CD4-positive, CD25-positive, alpha-beta regulatory T cell (primary cell): ENCODE results near the gene FHIT. TPM values are rescaled to one million over a fixed set of nuclear protein-coding genes. Genes with fewer than 3 reads are reported as not detected.

Source experiments
- ATAC-seq, 2 donors: fragments of 150-1000 bp; cut with Tn5 transposase; one replicate each; pipeline ENCODE4 v1.10.0; 2021; ENCODE audit warnings: low read depth in 2 of 2, moderate number of reproducible peaks in 2 of 2, moderate library complexity in 1 of 2
- DNase-seq, 3 donors: peaks; one replicate each; pipeline versions ENCODE4 v3.0.0 to v3.0.0-alpha.2; 2012 to 2022; ENCODE audit warnings: mixed read lengths in 1 of 3
- H3K27ac ChIP-seq: one replicate; pipeline ENCODE4 v1.7.0; 2013; ENCODE audit warnings: mild to moderate bottlenecking, low read length; ENCODE audit not compliant: insufficient read depth, poor library complexity, severe bottlenecking
- H3K27me3 ChIP-seq: one replicate; pipeline ENCODE4 v1.7.0; 2013; ENCODE audit warnings: low read length; ENCODE audit not compliant: control insufficient read depth, insufficient read depth
- H3K36me3 ChIP-seq: one replicate; pipeline ENCODE4 v1.7.0; 2013; ENCODE audit warnings: mild to moderate bottlenecking, low read length, moderate library complexity; ENCODE audit not compliant: control insufficient read depth, insufficient read depth
- H3K4me1 ChIP-seq: 2 replicates; pipeline ENCODE4 v1.7.0; 2013; ENCODE audit warnings: mild to moderate bottlenecking, low read length; ENCODE audit not compliant: insufficient read depth, control insufficient read depth, poor library complexity, severe bottlenecking
- H3K4me3 ChIP-seq: one replicate; pipeline ENCODE4 v1.7.0; 2013; ENCODE audit warnings: low read depth, mild to moderate bottlenecking, low read length, moderate library complexity
- H3K9me3 ChIP-seq, 2 experiments: 1 replicate in 1 of 2; 2 replicates in 1 of 2; pipeline ENCODE4 v1.7.0; 2013; ENCODE audit warnings: low read length in 2 of 2, mild to moderate bottlenecking in 1 of 2, moderate library complexity in 1 of 2; ENCODE audit not compliant: control insufficient read depth in 2 of 2
- H3K27ac Mint-ChIP-seq, 3 donors: one replicate each; pipeline ENCODE4 v1.8.0; 2020 to 2022; ENCODE audit warnings: mild to moderate bottlenecking in 3 of 3, mixed read lengths in 3 of 3, moderate library complexity in 2 of 3
- H3K27me3 Mint-ChIP-seq: one replicate; pipeline ENCODE4 v1.8.0; 2022; ENCODE audit warnings: mild to moderate bottlenecking, mixed read lengths
- H3K36me3 Mint-ChIP-seq: one replicate; pipeline ENCODE4 v1.8.0; 2020; ENCODE audit warnings: mixed read lengths
- H3K4me1 Mint-ChIP-seq, 4 donors: one replicate each; pipeline ENCODE4 v1.8.0; 2020 to 2022; ENCODE audit warnings: mixed read lengths in 4 of 4, mild to moderate bottlenecking in 1 of 4
- H3K4me3 Mint-ChIP-seq, 4 donors: one replicate each; pipeline ENCODE4 v1.8.0; 2020 to 2022; ENCODE audit warnings: mild to moderate bottlenecking in 4 of 4, mixed read lengths in 4 of 4, moderate library complexity in 3 of 4
- H3K9me3 Mint-ChIP-seq, 7 donors: one replicate each; pipeline ENCODE4 v1.8.0; 2020 to 2022; ENCODE audit warnings: mixed read lengths in 7 of 7, mild to moderate bottlenecking in 3 of 7, moderate library complexity in 2 of 7
- polyA plus RNA-seq, 4 donors: library from polyadenylated mRNA; unstranded; fragments of 300-500 nt; fragmentation: Illumina TruSeq; gene quantifications; one replicate each; pipeline ENCODE4 v1.2.3, GENCODE V29; 2021
- total RNA-seq: library from RNA; stranded (reverse); gene quantifications from one replicate; pipeline ENCODE4 v1.2.3, GENCODE V29; 2022

The FHIT gene
- total and polyA plus RNA-seq, 5 donors from 2014 or later, result 7.8 to 120 (median 14.4) TPM

GRCh38 chr3:60775985-60776384 is 475.3 kb downstream of the FHIT start:
- Mint-ChIP-seq H3K36me3 (peaks cover 3% of the 10 kb centered on the region), H3K4me1 (no peaks in the 10 kb centered on the region), H3K27me3 (peaks cover 6% of the 10 kb centered on the region), H3K27ac (peak overlapping the region in 1 of 3 donors; percentile 16), H3K9me3 (peaks cover 0 to 10% (median 1%) of the 10 kb centered on the region in 7 donors), H3K4me3 (no peak overlapping the region)
- Histone ChIP-seq H3K9me3 (no peaks in the 10 kb centered on the region), H3K36me3 (no peaks in the 10 kb centered on the region), H3K4me1 (no peaks in the 10 kb centered on the region), H3K27me3 (no peaks in the 10 kb centered on the region), H3K27ac (no peak overlapping the region), H3K4me3 (no peak overlapping the region)
- ATAC-seq, result no peak
- DNase-seq, result no peak

- DNase-seq (no peak), ATAC-seq (no peak)
- Mint-ChIP-seq H3K36me3 (peaks cover 3% of the 10 kb centered on the region), H3K27ac (no peak overlapping the region), H3K9me3 (peaks cover 0 to 10% (median 1%) of the 10 kb centered on the region in 7 donors), H3K27me3 (peaks cover 6% of the 10 kb centered on the region), H3K4me1 (no peaks in the 10 kb centered on the region), H3K4me3 (no peak overlapping the region)
- H3K4me1 ChIP-seq, result no peaks in the 10 kb centered on the region
- no peaks in the 10 kb centered on the region for H3K36me3 ChIP-seq
- H3K4me3 ChIP-seq, result no peak overlapping the region
- no peaks in the 10 kb centered on the region for H3K9me3 ChIP-seq
- no peaks in the 10 kb centered on the region for H3K27me3 ChIP-seq
- H3K27ac ChIP-seq, result no peak overlapping the region
Measured at GRCh38 chr3:60774617-60775016, 476.6 kb downstream of the FHIT start.

GRCh38 chr3:60772584-60772983 is 478.7 kb downstream of the FHIT start:
- Mint-ChIP-seq H3K9me3 (peaks cover 0 to 10% (median 1%) of the 10 kb centered on the region in 7 donors), H3K27me3 (peaks cover 6% of the 10 kb centered on the region), H3K4me3 (no peak overlapping the region), H3K36me3 (peaks cover 3% of the 10 kb centered on the region), H3K27ac (no peak overlapping the region), H3K4me1 (no peaks in the 10 kb centered on the region)
- Histone ChIP-seq H3K27me3 (no peaks in the 10 kb centered on the region), H3K9me3 (no peaks in the 10 kb centered on the region), H3K27ac (no peak overlapping the region), H3K4me1 (no peaks in the 10 kb centered on the region), H3K36me3 (no peaks in the 10 kb centered on the region), H3K4me3 (no peak overlapping the region)
- ATAC-seq (no peak), DNase-seq (no peak)

GRCh38 chr3:60771766-60772165 is 479.5 kb downstream of the FHIT start:
- H3K9me3 ChIP-seq, result no peaks in the 10 kb centered on the region
- ATAC-seq (no peak), DNase-seq (no peak)
- no peak overlapping the region for H3K4me3 ChIP-seq
- Mint-ChIP-seq H3K4me1 (no peaks in the 10 kb centered on the region), H3K4me3 (no peak overlapping the region), H3K9me3 (peaks cover 0 to 10% (median 0%) of the 10 kb centered on the region in 7 donors), H3K36me3 (peaks cover 3% of the 10 kb centered on the region), H3K27ac (no peak overlapping the region), H3K27me3 (no peaks in the 10 kb centered on the region)
- no peaks in the 10 kb centered on the region for H3K4me1 ChIP-seq
- no peaks in the 10 kb centered on the region for H3K36me3 ChIP-seq
- no peaks in the 10 kb centered on the region for H3K27me3 ChIP-seq
- H3K27ac ChIP-seq, result no peak overlapping the region

GRCh38 chr3:60770532-60770931 is 480.7 kb downstream of the FHIT start:
- H3K36me3 ChIP-seq, result no peaks in the 10 kb centered on the region
- H3K4me3 ChIP-seq, result no peak overlapping the region
- Mint-ChIP-seq H3K4me1 (no peaks in the 10 kb centered on the region), H3K4me3 (peak overlapping the region in 1 of 4 donors; percentile 12), H3K27ac (no peak overlapping the region), H3K9me3 (peaks cover 0 to 4% (median 0%) of the 10 kb centered on the region in 7 donors), H3K36me3 (peaks cover under 1% of the 10 kb centered on the region), H3K27me3 (peaks cover 4% of the 10 kb centered on the region)
- H3K4me1 ChIP-seq, result no peaks in the 10 kb centered on the region
- no peak for DNase-seq
- no peak for ATAC-seq
- no peak overlapping the region for H3K27ac ChIP-seq
- H3K9me3 ChIP-seq, result no peaks in the 10 kb centered on the region
- no peaks in the 10 kb centered on the region for H3K27me3 ChIP-seq

GRCh38 chr3:60767536-60767935 is 483.7 kb downstream of the FHIT start:
- Histone ChIP-seq H3K4me1 (no peaks in the 10 kb centered on the region), H3K27me3 (peaks cover 2% of the 10 kb centered on the region), H3K9me3 (no peaks in the 10 kb centered on the region), H3K36me3 (no peaks in the 10 kb centered on the region), H3K4me3 (no peak overlapping the region), H3K27ac (no peak overlapping the region)
- Mint-ChIP-seq H3K27ac (no peak overlapping the region), H3K4me3 (no peak overlapping the region), H3K4me1 (no peaks in the 10 kb centered on the region), H3K27me3 (peaks cover 4% of the 10 kb centered on the region), H3K36me3 (no peaks in the 10 kb centered on the region), H3K9me3 (peaks cover 0 to 3% (median 0%) of the 10 kb centered on the region in 7 donors)
- DNase-seq (no peak), ATAC-seq (no peak)

GRCh38 chr3:60765776-60766175 is 485.5 kb downstream of the FHIT start:
- peaks cover 0 to 3% (median 0%) of the 10 kb centered on the region in 7 donors for H3K9me3 Mint-ChIP-seq
- no peaks in the 10 kb centered on the region for H3K9me3 ChIP-seq
- no peak for DNase-seq
- H3K27ac Mint-ChIP-seq, result no peak overlapping the region
- H3K27me3 ChIP-seq, result peaks cover 2% of the 10 kb centered on the region
- H3K27ac ChIP-seq, result no peak overlapping the region
- no peaks in the 10 kb centered on the region for H3K36me3 Mint-ChIP-seq
- no peaks in the 10 kb centered on the region for H3K36me3 ChIP-seq
- no peaks in the 10 kb centered on the region for H3K4me1 Mint-ChIP-seq
- no peak overlapping the region for H3K4me3 Mint-ChIP-seq
- H3K4me3 ChIP-seq, result no peak overlapping the region
- no peak for ATAC-seq
- no peaks in the 10 kb centered on the region for H3K4me1 ChIP-seq
- H3K27me3 Mint-ChIP-seq, result peaks cover 4% of the 10 kb centered on the region

GRCh38 chr3:60764870-60765269 is 486.4 kb downstream of the FHIT start:
- peaks cover 2% of the 10 kb centered on the region for H3K27me3 ChIP-seq
- H3K36me3 ChIP-seq, result no peaks in the 10 kb centered on the region
- H3K4me1 ChIP-seq, result no peaks in the 10 kb centered on the region
- Mint-ChIP-seq H3K4me1 (no peaks in the 10 kb centered on the region), H3K4me3 (no peak overlapping the region), H3K27ac (no peak overlapping the region), H3K9me3 (peaks cover 0 to 3% (median 0%) of the 10 kb centered on the region in 7 donors), H3K27me3 (peaks cover 4% of the 10 kb centered on the region), H3K36me3 (no peaks in the 10 kb centered on the region)
- no peaks in the 10 kb centered on the region for H3K9me3 ChIP-seq
- H3K27ac ChIP-seq, result no peak overlapping the region
- ATAC-seq (no peak), DNase-seq (no peak)
- H3K4me3 ChIP-seq, result no peak overlapping the region
